Bronchial epithelial cell (primary cell): Measurements from ENCODE around the gene GAB3. TPM values are rescaled to one million over a fixed set of nuclear protein-coding genes. Genes with fewer than 3 reads are reported as not detected.
A peak's percentile ranks its signal among the peaks of the same experiment; 100 is the strongest.
"Not testable (repeated sequence)": the region's sequence is repeated elsewhere in the genome, so short reads cannot be mapped to it uniquely, and the experiment has no call there.

Source experiments
- DNase-seq: peaks from one replicate; pipeline ENCODE4 v3.0.0-alpha.2; 2010; ENCODE audit warnings: low read depth
- FAIRE-seq: peaks from 2 replicates; lab custom pipeline; 2011; peaks lifted over from hg19 to GRCh38; lab: Jason Lieb, UNC
- H3K27me3 ChIP-seq: 2 replicates; pipeline ENCODE4 v1.5.1; 2011; ENCODE audit warnings: low read length; ENCODE audit not compliant: control insufficient read depth, insufficient read depth
- H3K36me3 ChIP-seq: 2 replicates; pipeline ENCODE4 v1.5.1; 2011; ENCODE audit warnings: low read length; ENCODE audit not compliant: control insufficient read depth, insufficient read depth
- H3K4me3 ChIP-seq: 2 replicates; pipeline ENCODE4 v1.5.1; 2011; ENCODE audit warnings: mild to moderate bottlenecking, low read depth, low read length, control low read depth
- total RNA-seq: library from RNA; depleted of rRNA; stranded (reverse); fragments of >200 nt; gene quantifications from 2 replicates; pipeline ENCODE4 v1.2.1, GENCODE V29; 2014
- TF ChIP-seq, protein P1 (sequence below): IDR thresholded peaks from 2 replicates; pipeline ENCODE4 v1.5.1; 2011; ENCODE audit warnings: mild to moderate bottlenecking, moderate library complexity, low read length, control low read depth, inconsistent platforms; ENCODE audit not compliant: insufficient read depth, severe bottlenecking

The GAB3 gene
- total RNA-seq, 1 donor from 2014 or later, result under 0.01 TPM

DNA sequence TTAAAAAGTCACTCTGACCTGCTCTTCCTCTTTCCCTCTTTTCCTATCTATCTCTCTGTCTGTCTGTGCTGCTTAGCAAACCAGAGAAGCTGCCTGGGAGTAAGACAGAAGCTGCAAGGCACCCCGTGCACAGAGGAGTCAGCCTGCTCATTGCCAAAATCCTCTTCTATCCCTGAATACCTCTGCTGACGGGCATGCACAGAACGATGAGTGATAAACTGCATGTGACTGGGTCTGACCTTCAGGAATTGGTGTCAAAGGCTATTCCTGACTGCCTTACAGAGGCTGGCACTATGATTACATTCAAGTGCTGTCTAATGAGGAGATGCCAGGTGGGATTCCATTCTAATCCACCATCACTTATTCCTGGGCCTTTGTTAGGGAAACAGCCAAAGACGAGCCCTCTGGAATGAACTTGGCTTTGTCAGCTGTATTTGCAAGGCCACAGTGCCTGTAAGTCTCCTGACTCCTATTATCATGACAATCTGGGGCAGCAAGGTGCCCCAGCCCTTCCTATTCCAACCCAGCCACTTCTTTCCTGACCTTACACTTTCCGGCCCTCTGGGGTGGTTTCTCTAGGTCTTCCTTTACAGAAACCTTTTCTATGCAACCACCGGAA lies 52.1 kb downstream of the GAB3 start:
- no peak for DNase-seq
- TF ChIP-seq, protein P1, sequence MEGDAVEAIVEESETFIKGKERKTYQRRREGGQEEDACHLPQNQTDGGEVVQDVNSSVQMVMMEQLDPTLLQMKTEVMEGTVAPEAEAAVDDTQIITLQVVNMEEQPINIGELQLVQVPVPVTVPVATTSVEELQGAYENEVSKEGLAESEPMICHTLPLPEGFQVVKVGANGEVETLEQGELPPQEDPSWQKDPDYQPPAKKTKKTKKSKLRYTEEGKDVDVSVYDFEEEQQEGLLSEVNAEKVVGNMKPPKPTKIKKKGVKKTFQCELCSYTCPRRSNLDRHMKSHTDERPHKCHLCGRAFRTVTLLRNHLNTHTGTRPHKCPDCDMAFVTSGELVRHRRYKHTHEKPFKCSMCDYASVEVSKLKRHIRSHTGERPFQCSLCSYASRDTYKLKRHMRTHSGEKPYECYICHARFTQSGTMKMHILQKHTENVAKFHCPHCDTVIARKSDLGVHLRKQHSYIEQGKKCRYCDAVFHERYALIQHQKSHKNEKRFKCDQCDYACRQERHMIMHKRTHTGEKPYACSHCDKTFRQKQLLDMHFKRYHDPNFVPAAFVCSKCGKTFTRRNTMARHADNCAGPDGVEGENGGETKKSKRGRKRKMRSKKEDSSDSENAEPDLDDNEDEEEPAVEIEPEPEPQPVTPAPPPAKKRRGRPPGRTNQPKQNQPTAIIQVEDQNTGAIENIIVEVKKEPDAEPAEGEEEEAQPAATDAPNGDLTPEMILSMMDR, result no peak
- no peak for FAIRE-seq
- H3K36me3 ChIP-seq, result no peaks in the 10 kb centered on the region
- no peaks in the 10 kb centered on the region for H3K27me3 ChIP-seq
- no peak overlapping the region for H3K4me3 ChIP-seq

DNA sequence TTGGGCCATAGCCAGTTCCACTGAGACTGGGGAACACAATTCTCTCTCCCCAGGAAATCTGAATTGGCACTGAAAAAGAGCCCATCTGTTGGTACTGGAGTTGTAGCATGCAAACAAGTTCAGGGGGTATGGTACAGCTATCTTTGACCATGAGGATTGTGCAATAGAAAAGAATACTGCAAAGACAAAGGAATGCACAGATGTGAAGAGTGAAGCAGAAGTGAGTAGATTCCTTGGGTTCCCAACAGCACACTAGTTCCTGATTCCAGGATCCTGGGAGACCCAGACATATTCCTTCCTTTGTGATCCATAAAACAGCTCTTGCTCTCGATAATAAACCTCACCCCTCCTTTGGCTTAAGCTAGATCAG lies 54.2 kb downstream of the GAB3 start:
- TF ChIP-seq, protein P1, result no peak
- peak; percentile 1 for DNase-seq
- H3K36me3 ChIP-seq, result no peaks in the 10 kb centered on the region
- H3K27me3 ChIP-seq, result no peaks in the 10 kb centered on the region
- H3K4me3 ChIP-seq, result no peak overlapping the region
- no peak for FAIRE-seq

GRCh38 chrX:154695911-154696675 lies 54.8 kb downstream of the GAB3 start:
- Histone ChIP-seq H3K4me3 (no peak overlapping the region), H3K27me3 (no peaks in the 10 kb centered on the region), H3K36me3 (no peaks in the 10 kb centered on the region)
- FAIRE-seq (no peak), DNase-seq (peak; percentile 64)
- TF ChIP-seq, protein P1, result no peak

DNA sequence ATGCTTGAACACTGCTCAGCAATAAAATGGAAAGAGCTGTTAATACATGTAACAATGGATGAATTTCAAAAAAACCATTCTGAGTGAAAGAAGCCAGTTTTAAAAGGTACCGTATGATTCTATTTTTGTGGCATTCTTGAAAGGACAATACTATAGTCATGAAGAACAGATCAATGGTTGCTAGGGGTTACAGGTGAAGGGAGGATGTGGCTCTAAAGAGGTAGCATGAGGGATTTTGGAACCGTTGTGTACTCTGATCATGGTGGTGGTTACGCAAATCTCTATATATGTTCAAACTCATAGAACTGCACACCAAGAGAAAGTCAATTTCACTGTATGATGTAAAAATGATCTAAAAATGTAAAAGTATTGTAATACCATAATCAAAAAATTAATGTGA lies 57.5 kb downstream of the GAB3 start:
- no peak for FAIRE-seq
- Histone ChIP-seq H3K36me3 (no peaks in the 10 kb centered on the region), H3K4me3 (no peak overlapping the region), H3K27me3 (no peaks in the 10 kb centered on the region)
- no peak for DNase-seq
- TF ChIP-seq, protein P1, result no peak

DNA sequence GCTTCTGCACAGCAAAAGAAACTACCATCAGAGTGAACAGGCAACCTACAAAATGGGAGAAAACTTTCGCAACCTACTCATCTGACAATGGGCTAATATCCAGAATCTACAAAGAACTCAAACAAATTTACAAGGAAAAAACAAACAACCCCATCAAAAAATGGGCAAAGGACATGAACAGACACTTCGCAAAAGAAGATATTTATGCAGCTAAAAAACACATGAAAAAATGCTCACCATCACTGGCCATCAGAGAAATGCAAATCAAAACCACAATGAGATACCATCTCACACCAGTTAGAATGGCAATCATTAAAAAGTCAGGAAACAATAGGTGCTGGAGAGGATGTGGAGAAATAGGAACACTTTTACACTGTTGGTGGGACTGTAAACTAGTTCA lies 60.4 kb downstream of the GAB3 start:
- H3K36me3 ChIP-seq, H3K27me3 ChIP-seq, FAIRE-seq, H3K4me3 ChIP-seq, DNase-seq: not testable (repeated sequence)

GRCh38 chrX:154672084-154672483 lies 78.8 kb downstream of the GAB3 start:
- H3K27me3 ChIP-seq, DNase-seq, H3K4me3 ChIP-seq, FAIRE-seq, H3K36me3 ChIP-seq: not testable (repeated sequence)

DNA sequence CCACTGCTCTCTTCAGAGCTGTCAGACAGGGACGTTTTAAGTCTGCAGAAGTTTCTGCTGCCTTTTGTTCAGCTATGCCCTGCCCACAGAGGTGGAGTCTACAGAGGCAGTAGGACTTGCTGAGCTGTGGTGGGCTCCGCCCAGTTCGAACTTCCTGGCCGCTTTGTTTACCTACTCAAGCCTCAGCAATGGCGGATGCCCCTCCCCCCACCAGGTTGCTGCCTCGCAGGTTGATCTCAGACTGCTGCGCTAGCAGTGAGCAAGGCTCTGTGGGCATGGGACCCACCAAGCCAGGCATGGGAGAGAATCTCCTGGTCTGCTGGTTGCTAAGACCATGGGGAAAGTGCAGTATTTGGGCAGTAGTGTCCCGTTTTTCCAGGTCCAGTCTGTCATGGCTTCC lies 80.0 kb downstream of the GAB3 start:
- H3K27me3 ChIP-seq, FAIRE-seq, H3K4me3 ChIP-seq, DNase-seq, H3K36me3 ChIP-seq: not testable (repeated sequence)
